CD4-positive, CD25-positive, alpha-beta regulatory T cell (primary cell): ENCODE results near the gene CHST15. TPM values are rescaled to one million over a fixed set of nuclear protein-coding genes. Genes with fewer than 3 reads are reported as not detected.

Experiments
- ATAC-seq, 2 donors: fragments of 150-1000 bp; cut with Tn5 transposase; one replicate each; pipeline ENCODE4 v1.10.0; 2021; ENCODE audit warnings: low read depth in 2 of 2, moderate number of reproducible peaks in 2 of 2, moderate library complexity in 1 of 2
- DNase-seq, 3 donors: peaks; one replicate each; pipeline versions ENCODE4 v3.0.0 to v3.0.0-alpha.2; 2012 to 2022; ENCODE audit warnings: mixed read lengths in 1 of 3
- H3K27ac ChIP-seq: one replicate; pipeline ENCODE4 v1.7.0; 2013; ENCODE audit warnings: mild to moderate bottlenecking, low read length; ENCODE audit not compliant: insufficient read depth, poor library complexity, severe bottlenecking
- H3K27me3 ChIP-seq: one replicate; pipeline ENCODE4 v1.7.0; 2013; ENCODE audit warnings: low read length; ENCODE audit not compliant: control insufficient read depth, insufficient read depth
- H3K36me3 ChIP-seq: one replicate; pipeline ENCODE4 v1.7.0; 2013; ENCODE audit warnings: mild to moderate bottlenecking, low read length, moderate library complexity; ENCODE audit not compliant: control insufficient read depth, insufficient read depth
- H3K4me1 ChIP-seq: 2 replicates; pipeline ENCODE4 v1.7.0; 2013; ENCODE audit warnings: mild to moderate bottlenecking, low read length; ENCODE audit not compliant: insufficient read depth, control insufficient read depth, poor library complexity, severe bottlenecking
- H3K4me3 ChIP-seq: one replicate; pipeline ENCODE4 v1.7.0; 2013; ENCODE audit warnings: low read depth, mild to moderate bottlenecking, low read length, moderate library complexity
- H3K9me3 ChIP-seq, 2 experiments: 1 replicate in 1 of 2; 2 replicates in 1 of 2; pipeline ENCODE4 v1.7.0; 2013; ENCODE audit warnings: low read length in 2 of 2, mild to moderate bottlenecking in 1 of 2, moderate library complexity in 1 of 2; ENCODE audit not compliant: control insufficient read depth in 2 of 2
- H3K27ac Mint-ChIP-seq, 3 donors: one replicate each; pipeline ENCODE4 v1.8.0; 2020 to 2022; ENCODE audit warnings: mild to moderate bottlenecking in 3 of 3, mixed read lengths in 3 of 3, moderate library complexity in 2 of 3
- H3K27me3 Mint-ChIP-seq: one replicate; pipeline ENCODE4 v1.8.0; 2022; ENCODE audit warnings: mild to moderate bottlenecking, mixed read lengths
- H3K36me3 Mint-ChIP-seq: one replicate; pipeline ENCODE4 v1.8.0; 2020; ENCODE audit warnings: mixed read lengths
- H3K4me1 Mint-ChIP-seq, 4 donors: one replicate each; pipeline ENCODE4 v1.8.0; 2020 to 2022; ENCODE audit warnings: mixed read lengths in 4 of 4, mild to moderate bottlenecking in 1 of 4
- H3K4me3 Mint-ChIP-seq, 4 donors: one replicate each; pipeline ENCODE4 v1.8.0; 2020 to 2022; ENCODE audit warnings: mild to moderate bottlenecking in 4 of 4, mixed read lengths in 4 of 4, moderate library complexity in 3 of 4
- H3K9me3 Mint-ChIP-seq, 7 donors: one replicate each; pipeline ENCODE4 v1.8.0; 2020 to 2022; ENCODE audit warnings: mixed read lengths in 7 of 7, mild to moderate bottlenecking in 3 of 7, moderate library complexity in 2 of 7
- polyA plus RNA-seq, 4 donors: library from polyadenylated mRNA; unstranded; fragments of 300-500 nt; fragmentation: Illumina TruSeq; gene quantifications; one replicate each; pipeline ENCODE4 v1.2.3, GENCODE V29; 2021
- total RNA-seq: library from RNA; stranded (reverse); gene quantifications from one replicate; pipeline ENCODE4 v1.2.3, GENCODE V29; 2022

Gene CHST15
- total and polyA plus RNA-seq, 5 donors from 2014 or later, result 0.13 to 0.47 (median 0.27) TPM; not detected in 1

GRCh38 chr10:124058346-124059003, 34.9 kb downstream of the CHST15 start:
- Mint-ChIP-seq H3K4me1 (no peaks in the 10 kb centered on the region), H3K27ac (no peak overlapping the region), H3K36me3 (no peaks in the 10 kb centered on the region), H3K9me3 (peaks cover 0 to 2% (median 0%) of the 10 kb centered on the region in 7 donors), H3K27me3 (peaks cover 7% of the 10 kb centered on the region), H3K4me3 (no peak overlapping the region)
- H3K36me3 ChIP-seq, result no peaks in the 10 kb centered on the region
- no peaks in the 10 kb centered on the region for H3K4me1 ChIP-seq
- no peaks in the 10 kb centered on the region for H3K27me3 ChIP-seq
- no peaks in the 10 kb centered on the region for H3K9me3 ChIP-seq
- no peak overlapping the region for H3K27ac ChIP-seq
- DNase-seq, result no peak
- H3K4me3 ChIP-seq, result no peak overlapping the region
- no peak for ATAC-seq

- Mint-ChIP-seq H3K27ac (no peak overlapping the region), H3K27me3 (peaks cover 7% of the 10 kb centered on the region), H3K4me3 (no peak overlapping the region), H3K36me3 (no peaks in the 10 kb centered on the region), H3K4me1 (no peaks in the 10 kb centered on the region), H3K9me3 (peaks cover 0 to 2% (median 0%) of the 10 kb centered on the region in 7 donors)
- ATAC-seq (no peak), DNase-seq (no peak)
- Histone ChIP-seq H3K4me1 (no peaks in the 10 kb centered on the region), H3K27ac (no peak overlapping the region), H3K36me3 (no peaks in the 10 kb centered on the region), H3K9me3 (no peaks in the 10 kb centered on the region), H3K4me3 (no peak overlapping the region), H3K27me3 (no peaks in the 10 kb centered on the region)
Measured at GRCh38 chr10:124057601-124058000, 35.8 kb downstream of the CHST15 start.

GRCh38 chr10:124056337-124056980, 36.9 kb downstream of the CHST15 start:
- Histone ChIP-seq H3K27ac (no peak overlapping the region), H3K9me3 (no peaks in the 10 kb centered on the region), H3K27me3 (no peaks in the 10 kb centered on the region), H3K4me3 (no peak overlapping the region), H3K36me3 (no peaks in the 10 kb centered on the region), H3K4me1 (no peaks in the 10 kb centered on the region)
- Mint-ChIP-seq H3K9me3 (peaks cover 0 to 2% (median 0%) of the 10 kb centered on the region in 7 donors), H3K4me3 (no peak overlapping the region), H3K4me1 (no peaks in the 10 kb centered on the region), H3K27ac (no peak overlapping the region), H3K36me3 (no peaks in the 10 kb centered on the region), H3K27me3 (peaks cover 7% of the 10 kb centered on the region)
- ATAC-seq (no peak), DNase-seq (no peak)

GRCh38 chr10:124053971-124054370, 39.4 kb downstream of the CHST15 start:
- Mint-ChIP-seq H3K36me3 (no peaks in the 10 kb centered on the region), H3K27ac (no peak overlapping the region), H3K9me3 (peaks cover 0 to 2% (median 0%) of the 10 kb centered on the region in 7 donors), H3K4me3 (no peak overlapping the region), H3K27me3 (peaks cover 7% of the 10 kb centered on the region), H3K4me1 (no peaks in the 10 kb centered on the region)
- no peaks in the 10 kb centered on the region for H3K4me1 ChIP-seq
- no peaks in the 10 kb centered on the region for H3K36me3 ChIP-seq
- no peak overlapping the region for H3K27ac ChIP-seq
- no peak for ATAC-seq
- no peak overlapping the region for H3K4me3 ChIP-seq
- no peak for DNase-seq
- H3K9me3 ChIP-seq, result no peaks in the 10 kb centered on the region
- H3K27me3 ChIP-seq, result no peaks in the 10 kb centered on the region

GRCh38 chr10:124052561-124052960, 40.8 kb downstream of the CHST15 start:
- Mint-ChIP-seq H3K4me1 (no peaks in the 10 kb centered on the region), H3K36me3 (no peaks in the 10 kb centered on the region), H3K27me3 (peaks cover 7% of the 10 kb centered on the region), H3K9me3 (peaks cover 0 to 2% (median 0%) of the 10 kb centered on the region in 7 donors), H3K27ac (no peak overlapping the region), H3K4me3 (no peak overlapping the region)
- Histone ChIP-seq H3K4me1 (no peaks in the 10 kb centered on the region), H3K9me3 (no peaks in the 10 kb centered on the region), H3K27me3 (no peaks in the 10 kb centered on the region), H3K4me3 (no peak overlapping the region), H3K36me3 (no peaks in the 10 kb centered on the region), H3K27ac (no peak overlapping the region)
- no peak for DNase-seq
- no peak for ATAC-seq

GRCh38 chr10:124050021-124051015, 43.1 kb downstream of the CHST15 start:
- Histone ChIP-seq H3K36me3 (no peaks in the 10 kb centered on the region), H3K9me3 (no peaks in the 10 kb centered on the region), H3K27ac (no peak overlapping the region), H3K27me3 (no peaks in the 10 kb centered on the region), H3K4me3 (no peak overlapping the region), H3K4me1 (no peaks in the 10 kb centered on the region)
- Mint-ChIP-seq H3K27ac (no peak overlapping the region), H3K4me3 (no peak overlapping the region), H3K27me3 (peaks cover 7% of the 10 kb centered on the region), H3K9me3 (peaks cover 0 to 4% (median 0%) of the 10 kb centered on the region in 7 donors), H3K4me1 (no peaks in the 10 kb centered on the region), H3K36me3 (no peaks in the 10 kb centered on the region)
- no peak for ATAC-seq
- DNase-seq, result no peak

GRCh38 chr10:124049484-124049883, 43.9 kb downstream of the CHST15 start:
- Mint-ChIP-seq H3K4me3 (no peak overlapping the region), H3K4me1 (no peaks in the 10 kb centered on the region), H3K27me3 (peaks cover 5% of the 10 kb centered on the region), H3K9me3 (peaks cover 0 to 5% (median 0%) of the 10 kb centered on the region in 7 donors), H3K27ac (no peak overlapping the region), H3K36me3 (no peaks in the 10 kb centered on the region)
- DNase-seq (no peak), ATAC-seq (no peak)
- no peak overlapping the region for H3K4me3 ChIP-seq
- no peaks in the 10 kb centered on the region for H3K9me3 ChIP-seq
- no peak overlapping the region for H3K27ac ChIP-seq
- H3K4me1 ChIP-seq, result no peaks in the 10 kb centered on the region
- H3K27me3 ChIP-seq, result no peaks in the 10 kb centered on the region
- H3K36me3 ChIP-seq, result no peaks in the 10 kb centered on the region
